WTC11 (cell line): Measurements from ENCODE around the gene RAB25. TPM values are rescaled to one million over a fixed set of nuclear protein-coding genes. Genes with fewer than 3 reads are reported as not detected.

Experiments
- ATAC-seq: fragments of 200-7000 bp; cut with Tn5 transposase; 2 replicates; pipeline ENCODE4 v1.10.0; 2021; ENCODE audit warnings: mild to moderate bottlenecking, moderate library complexity
- CTCF ChIA-PET: fragments of 300-600 bp; sonication (Branson Sonifier 250); formaldehyde crosslinking; loops from one replicate; lab custom pipeline; 2021; ENCODE audit warnings: antibody characterized with exemption; lab: Charles Lee
- POLR2A ChIA-PET: fragments of 350-600 bp; sonication (Branson Sonifier 250); formaldehyde crosslinking; loops from one replicate; lab custom pipeline; 2021; ENCODE audit warnings: antibody characterized with exemption; lab: Charles Lee
- DNase-seq: peaks from one replicate; pipeline ENCODE4 v3.0.0; 2021; ENCODE audit warnings: low spot score
- H3K27ac Mint-ChIP-seq: 2 replicates; pipeline ENCODE4 v1.8.0; 2021; ENCODE audit warnings: mixed read lengths
- H3K27me3 Mint-ChIP-seq: 2 replicates; pipeline ENCODE4 v1.8.0; 2021; ENCODE audit warnings: low read depth, mild to moderate bottlenecking, moderate library complexity, mixed read lengths
- H3K36me3 Mint-ChIP-seq: 2 replicates; pipeline ENCODE4 v1.8.0; 2021; ENCODE audit warnings: mixed read lengths
- H3K4me1 Mint-ChIP-seq: 2 replicates; pipeline ENCODE4 v1.8.0; 2022; ENCODE audit warnings: mixed read lengths
- H3K4me3 Mint-ChIP-seq: 2 replicates; pipeline ENCODE4 v1.8.0; 2021; ENCODE audit warnings: mild to moderate bottlenecking, moderate library complexity, mixed read lengths
- H3K9me3 Mint-ChIP-seq: 2 replicates; pipeline ENCODE4 v1.8.0; 2021; ENCODE audit warnings: mixed read lengths
- ATF6 ChIP-seq: sonication (generic); formaldehyde crosslinking; IDR thresholded peaks from 2 replicates; pipeline ENCODE4 v1.8.1; 2023; ENCODE audit warnings: mild to moderate bottlenecking, missing genetic modification reagents
- CDX4 ChIP-seq: fragments of 250-450 bp; sonication (Bioruptor Pico); IDR thresholded peaks from 2 replicates; pipeline ENCODE4 v1.9.0; 2021; ENCODE audit warnings: moderate library complexity, mild to moderate bottlenecking, inconsistent platforms, borderline replicate concordance
- CREM ChIP-seq: sonication (generic); formaldehyde crosslinking; IDR thresholded peaks from 2 replicates; pipeline ENCODE4 v1.8.1; 2022; ENCODE audit warnings: mild to moderate bottlenecking, missing genetic modification reagents, moderate library complexity
- ELF4 ChIP-seq: sonication (generic); formaldehyde crosslinking; IDR thresholded peaks from 2 replicates; pipeline ENCODE4 v1.8.1; 2022; ENCODE audit warnings: low read depth, mild to moderate bottlenecking, moderate library complexity, missing genetic modification reagents
- ERG ChIP-seq: fragments of 250-450 bp; sonication (Bioruptor Pico); IDR thresholded peaks from 2 replicates; pipeline ENCODE4 v1.8.0; 2021; ENCODE audit warnings: mild to moderate bottlenecking
- ETV6 ChIP-seq: sonication (generic); formaldehyde crosslinking; IDR thresholded peaks from 2 replicates; pipeline ENCODE4 v1.8.1; 2022; ENCODE audit warnings: mild to moderate bottlenecking, missing genetic modification reagents
- FOXP4 ChIP-seq: sonication (generic); formaldehyde crosslinking; IDR thresholded peaks from 2 replicates; pipeline ENCODE4 v1.8.0; 2022; ENCODE audit warnings: mild to moderate bottlenecking, missing genetic modification reagents
- GRHL2 ChIP-seq: fragments of 250-450 bp; sonication (Bioruptor Pico); IDR thresholded peaks from 2 replicates; pipeline ENCODE4 v1.8.0; 2022; ENCODE audit warnings: mild to moderate bottlenecking, moderate library complexity; ENCODE audit not compliant: insufficient replicate concordance, severe bottlenecking
- NFATC4 ChIP-seq: fragments of 250-450 bp; sonication (Bioruptor Pico); IDR thresholded peaks from 2 replicates; pipeline ENCODE4 v1.9.0; 2021; ENCODE audit warnings: mild to moderate bottlenecking
- NR2C2 ChIP-seq: sonication (generic); formaldehyde crosslinking; IDR thresholded peaks from 2 replicates; pipeline ENCODE4 v1.8.0; 2022; ENCODE audit warnings: mild to moderate bottlenecking, missing genetic modification reagents
- NR3C1 ChIP-seq: sonication (generic); formaldehyde crosslinking; conservative IDR thresholded peaks from 2 replicates; pipeline ENCODE4 v1.8.1; 2023; ENCODE audit warnings: low read depth, mild to moderate bottlenecking, missing genetic modification reagents
- SMAD3 ChIP-seq: sonication (generic); formaldehyde crosslinking; IDR thresholded peaks from 2 replicates; pipeline ENCODE4 v1.8.0; 2022; ENCODE audit warnings: missing genetic modification reagents, mild to moderate bottlenecking, borderline replicate concordance
- SP1 ChIP-seq: sonication (generic); formaldehyde crosslinking; conservative IDR thresholded peaks from 2 replicates; pipeline ENCODE4 v1.8.1; 2022; ENCODE audit warnings: missing genetic modification reagents
- TCF7 ChIP-seq: sonication (generic); formaldehyde crosslinking; IDR thresholded peaks from 2 replicates; pipeline ENCODE4 v1.8.0; 2022; ENCODE audit warnings: mild to moderate bottlenecking, low read depth, missing genetic modification reagents, moderate library complexity
- ZBTB43 ChIP-seq: sonication (generic); formaldehyde crosslinking; IDR thresholded peaks from 2 replicates; pipeline ENCODE4 v1.8.1; 2023; ENCODE audit warnings: mild to moderate bottlenecking, missing genetic modification reagents
- ZNF281 ChIP-seq: sonication (generic); formaldehyde crosslinking; IDR thresholded peaks from 2 replicates; pipeline ENCODE4 v1.8.0; 2023; ENCODE audit warnings: mild to moderate bottlenecking, missing genetic modification reagents
- ZNF396 ChIP-seq: fragments of 250-450 bp; sonication (Bioruptor Pico); IDR thresholded peaks from 2 replicates; pipeline ENCODE4 v1.8.0; 2021; ENCODE audit warnings: mild to moderate bottlenecking, moderate library complexity, borderline replicate concordance
- ZNF423 ChIP-seq: fragments of 250-450 bp; sonication (Bioruptor Pico); IDR thresholded peaks from 2 replicates; pipeline ENCODE4 v2.1.2; 2022; ENCODE audit warnings: mild to moderate bottlenecking, moderate library complexity
- total RNA-seq: library from RNA; stranded (reverse); gene quantifications from 3 replicates; pipeline ENCODE4 v1.2.3, GENCODE V29; 2021
- TF ChIP-seq, protein P1 (sequence below): sonication (generic); formaldehyde crosslinking; IDR thresholded peaks from 2 replicates; pipeline ENCODE4 v1.8.0; 2023; ENCODE audit warnings: missing genetic modification reagents
- TF ChIP-seq, protein P2 (sequence below): sonication (generic); formaldehyde crosslinking; IDR thresholded peaks from 2 replicates; pipeline ENCODE4 v1.8.1; 2022; ENCODE audit warnings: mild to moderate bottlenecking, moderate library complexity, missing genetic modification reagents
- TF ChIP-seq, protein P3 (sequence below): fragments of 250-450 bp; sonication (Bioruptor Pico); IDR thresholded peaks from 2 replicates; pipeline ENCODE4 v1.9.0; 2021; ENCODE audit warnings: mild to moderate bottlenecking

Gene RAB25
- total RNA-seq, 1 experiment from 2014 or later = 61.9 TPM

GRCh38 chr1:156062189-156062588, 1.2 kb downstream of the RAB25 start (continued):
- TF ChIP-seq ERG (CRISPR knock-in tag) = no peak
- TF ChIP-seq, protein P1, sequence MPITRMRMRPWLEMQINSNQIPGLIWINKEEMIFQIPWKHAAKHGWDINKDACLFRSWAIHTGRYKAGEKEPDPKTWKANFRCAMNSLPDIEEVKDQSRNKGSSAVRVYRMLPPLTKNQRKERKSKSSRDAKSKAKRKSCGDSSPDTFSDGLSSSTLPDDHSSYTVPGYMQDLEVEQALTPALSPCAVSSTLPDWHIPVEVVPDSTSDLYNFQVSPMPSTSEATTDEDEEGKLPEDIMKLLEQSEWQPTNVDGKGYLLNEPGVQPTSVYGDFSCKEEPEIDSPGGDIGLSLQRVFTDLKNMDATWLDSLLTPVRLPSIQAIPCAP = no peak
- TF ChIP-seq CDX4 (CRISPR knock-in tag) = no peak
- TF ChIP-seq ZNF281 (CRISPR knock-in tag) = no peak
- TF ChIP-seq ETV6 (CRISPR knock-in tag) = no peak
- no peak for TF ChIP-seq CREM (CRISPR knock-in tag)
- TF ChIP-seq NFATC4 (CRISPR knock-in tag) = no peak
- TF ChIP-seq, protein P2, sequence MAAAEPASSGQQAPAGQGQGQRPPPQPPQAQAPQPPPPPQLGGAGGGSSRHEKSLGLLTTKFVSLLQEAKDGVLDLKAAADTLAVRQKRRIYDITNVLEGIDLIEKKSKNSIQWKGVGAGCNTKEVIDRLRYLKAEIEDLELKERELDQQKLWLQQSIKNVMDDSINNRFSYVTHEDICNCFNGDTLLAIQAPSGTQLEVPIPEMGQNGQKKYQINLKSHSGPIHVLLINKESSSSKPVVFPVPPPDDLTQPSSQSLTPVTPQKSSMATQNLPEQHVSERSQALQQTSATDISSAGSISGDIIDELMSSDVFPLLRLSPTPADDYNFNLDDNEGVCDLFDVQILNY (CRISPR knock-in tag) = no peak
- TF ChIP-seq, protein P3, sequence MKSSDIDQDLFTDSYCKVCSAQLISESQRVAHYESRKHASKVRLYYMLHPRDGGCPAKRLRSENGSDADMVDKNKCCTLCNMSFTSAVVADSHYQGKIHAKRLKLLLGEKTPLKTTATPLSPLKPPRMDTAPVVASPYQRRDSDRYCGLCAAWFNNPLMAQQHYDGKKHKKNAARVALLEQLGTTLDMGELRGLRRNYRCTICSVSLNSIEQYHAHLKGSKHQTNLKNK (CRISPR knock-in tag) = no peak
- no peak for TF ChIP-seq ZNF423 (CRISPR knock-in tag)
- TF ChIP-seq ZNF396 (CRISPR knock-in tag) = no peak
- no peak for TF ChIP-seq SMAD3 (CRISPR knock-in tag)

DNA sequence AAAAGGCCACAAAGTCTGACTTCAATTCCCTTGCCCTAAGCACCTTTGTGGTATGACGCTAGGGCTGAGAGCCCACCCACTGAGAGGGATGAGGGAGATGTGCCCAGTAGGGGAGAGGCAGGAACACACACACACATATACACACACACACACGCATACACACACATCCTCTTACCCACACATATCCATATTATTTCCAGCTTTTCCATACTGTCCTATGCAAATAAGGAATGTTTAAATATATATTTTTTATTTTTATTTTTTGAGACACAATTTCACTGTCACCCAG, 3.0 kb downstream of the RAB25 start:
- peaks cover 40% of the 10 kb centered on the region for H3K4me1 Mint-ChIP-seq
- H3K27me3 Mint-ChIP-seq = no peaks in the 10 kb centered on the region
- H3K36me3 Mint-ChIP-seq = peaks cover 14% of the 10 kb centered on the region
- no peak overlapping the region; the same call in 1 of the 2 replicates for H3K27ac Mint-ChIP-seq
- no peaks in the 10 kb centered on the region for H3K9me3 Mint-ChIP-seq
- ChIA-PET CTCF (interaction anchor here (1.7 to 5.0 kb wide), 6 partner anchors 9 to 126 kb away, joined by 3 to 74 read pairs (median 10); partner anchors contain the start of gene ARHGEF2), POLR2A (interaction anchor here (1.0 to 1.1 kb wide), 2 partner anchors 18 to 86 kb away, joined by 3 read pairs; partner anchors contain the start of genes ARHGEF2 and MEX3A)
- no peak for ATAC-seq
- DNase-seq = no peak
- TF ChIP-seq ATF6 (CRISPR knock-in tag) = no peak
- H3K4me3 Mint-ChIP-seq = no peak overlapping the region

GRCh38 chr1:156064615-156065014, 3.7 kb downstream of the RAB25 start:
- CTCF ChIA-PET = interaction anchor here (2.1 to 5.0 kb wide), 8 partner anchors 11 to 126 kb away, joined by 11 to 74 read pairs (median 28); partner anchors contain the start of genes LAMTOR2 and UBQLN4
- no peak for TF ChIP-seq SP1 (CRISPR knock-in tag)
- no peak for TF ChIP-seq FOXP4 (CRISPR knock-in tag)
- no peak for TF ChIP-seq GRHL2 (CRISPR knock-in tag)
- TF ChIP-seq ELF4 = no peak
- no peak for TF ChIP-seq TCF7
- TF ChIP-seq ZBTB43 (CRISPR knock-in tag) = no peak
- no peak for TF ChIP-seq CREM (CRISPR knock-in tag)
- no peak for TF ChIP-seq NR2C2
- no peak for TF ChIP-seq NR3C1 (CRISPR knock-in tag)

More at GRCh38 chr1:156064615-156065014, 3.7 kb downstream of the RAB25 start:
- Mint-ChIP-seq H3K27ac (no peak overlapping the region; the same call in 1 of the 2 replicates), H3K4me3 (no peak overlapping the region), H3K9me3 (no peaks in the 10 kb centered on the region), H3K36me3 (peaks cover 15% of the 10 kb centered on the region), H3K4me1 (peaks cover 40% of the 10 kb centered on the region), H3K27me3 (no peaks in the 10 kb centered on the region)
- POLR2A ChIA-PET = no interaction called here
- no peak for DNase-seq
- ATAC-seq = no peak
